Measurements from ENCODE around the gene REXO1.

- no peak for TF ChIP-seq POLR2AphosphoS5 (IDR thresholded peaks at IDR 0.05; ENCODE audit: low read depth, low read length)
- peak; percentile 91 for TF ChIP-seq CTCF (IDR thresholded peaks at IDR 0.05)
- no peak for TF ChIP-seq SIN3A (IDR thresholded peaks at IDR 0.05; ENCODE audit: borderline replicate concordance, insufficient read depth, low read depth, low read length)
Observed at GRCh38 chr19:1825909-1826556, 22.2 kb downstream of the REXO1 start.

All from Panc1 (cell line).